B cell (primary cell): ENCODE results near the gene DNAJB12.

Experiments used
- CTCF ChIP-seq: fragments of 200-600 bp; IDR thresholded peaks from one replicate; pipeline ENCODE4 v1.8.0; 2022; ENCODE audit warnings: antibody characterized with exemption, mild to moderate bottlenecking
- EZH2 ChIP-seq: IDR thresholded peaks from 2 replicates; pipeline ENCODE4 v1.6.1; 2012; ENCODE audit warnings: borderline replicate concordance, low read depth, mild to moderate bottlenecking, moderate library complexity, low read length; ENCODE audit not compliant: insufficient read depth, poor library complexity, severe bottlenecking

DNA sequence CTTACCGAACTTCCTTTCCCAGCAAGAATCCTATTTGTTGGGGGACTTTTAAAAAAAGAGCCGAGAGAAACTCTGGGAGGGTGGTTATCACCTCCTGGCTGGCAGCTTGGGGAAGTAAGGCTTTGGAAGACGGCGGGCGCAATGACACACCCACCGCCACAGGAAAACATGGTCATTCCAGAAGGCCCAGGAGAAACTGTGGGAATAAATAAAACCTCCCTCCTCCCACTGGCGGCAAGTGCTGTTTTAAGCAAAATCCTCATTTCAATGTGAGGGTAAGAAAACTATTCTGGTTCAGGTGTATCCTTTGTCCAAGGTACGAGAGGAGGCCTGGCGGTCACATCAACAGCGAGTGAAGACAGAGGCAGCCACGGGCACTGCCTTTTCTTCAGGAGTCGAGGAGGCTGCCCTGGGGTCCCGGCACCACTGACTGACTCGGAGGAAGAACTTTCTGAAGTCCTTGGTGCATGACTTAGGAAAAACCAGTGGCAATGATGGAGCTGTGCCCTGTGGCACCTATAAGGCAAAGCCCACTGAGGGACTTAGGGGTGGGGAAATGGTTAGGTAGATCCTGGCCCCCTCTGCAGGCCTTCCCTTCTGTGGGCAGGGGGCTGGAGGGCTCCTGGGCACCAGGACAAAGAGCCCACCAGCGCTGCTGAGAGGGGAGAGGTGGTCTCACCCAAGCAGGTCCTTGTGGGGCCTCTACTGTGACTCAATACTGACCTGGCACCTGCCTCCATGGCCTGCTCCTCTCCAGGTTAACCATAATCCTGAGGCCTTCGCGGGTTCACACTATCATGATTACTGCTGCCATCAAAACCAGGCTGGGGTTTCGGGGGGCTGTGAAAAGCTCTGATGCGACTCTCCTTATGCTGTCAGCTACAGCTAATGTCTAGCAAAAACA lies 21.4 kb downstream of the DNAJB12 start:
- TF ChIP-seq CTCF (no peak), EZH2 (no peak)
